Mesothelial cell of epicardium (in vitro differentiated cells): ENCODE data around the gene ZBED4. TPM values are rescaled to one million over a fixed set of nuclear protein-coding genes. Genes with fewer than 3 reads are reported as not detected.
A peak's percentile ranks its signal among the peaks of the same experiment; 100 is the strongest.

ENCODE experiments used
- DNase-seq, 2 experiments: peaks; one replicate each; pipeline ENCODE4 v3.0.0; 2021; ENCODE audit warnings: low spot score in 2 of 2; ENCODE audit not compliant: unreplicated experiment in 2 of 2
- H3K27ac Mint-ChIP-seq: 2 replicates; pipeline ENCODE4 v1.8.0; 2021; ENCODE audit warnings: mixed read lengths
- H3K27me3 Mint-ChIP-seq: 2 replicates; pipeline ENCODE4 v1.8.0; 2021; ENCODE audit warnings: low read depth, mixed read lengths
- H3K36me3 Mint-ChIP-seq: 2 replicates; pipeline ENCODE4 v1.8.0; 2021; ENCODE audit warnings: mixed read lengths
- H3K4me1 Mint-ChIP-seq: 2 replicates; pipeline ENCODE4 v1.8.0; 2021; ENCODE audit warnings: mixed read lengths
- H3K4me3 Mint-ChIP-seq: 2 replicates; pipeline ENCODE4 v1.8.0; 2021; ENCODE audit warnings: mild to moderate bottlenecking, moderate library complexity, mixed read lengths
- H3K9me3 Mint-ChIP-seq: 2 replicates; pipeline ENCODE4 v1.8.0; 2021; ENCODE audit warnings: mixed read lengths
- total RNA-seq: library from RNA; stranded (reverse); gene quantifications from 3 replicates; pipeline ENCODE4 v1.2.1, GENCODE V29; 2021
- TF ChIP-seq, protein P1 (sequence below): fragments of 200-600 bp; sonication (generic); IDR thresholded peaks from one replicate; pipeline ENCODE4 v1.5.0; 2021; ENCODE audit warnings: antibody characterized with exemption; ENCODE audit not compliant: unreplicated experiment

The ZBED4 gene, protein sequence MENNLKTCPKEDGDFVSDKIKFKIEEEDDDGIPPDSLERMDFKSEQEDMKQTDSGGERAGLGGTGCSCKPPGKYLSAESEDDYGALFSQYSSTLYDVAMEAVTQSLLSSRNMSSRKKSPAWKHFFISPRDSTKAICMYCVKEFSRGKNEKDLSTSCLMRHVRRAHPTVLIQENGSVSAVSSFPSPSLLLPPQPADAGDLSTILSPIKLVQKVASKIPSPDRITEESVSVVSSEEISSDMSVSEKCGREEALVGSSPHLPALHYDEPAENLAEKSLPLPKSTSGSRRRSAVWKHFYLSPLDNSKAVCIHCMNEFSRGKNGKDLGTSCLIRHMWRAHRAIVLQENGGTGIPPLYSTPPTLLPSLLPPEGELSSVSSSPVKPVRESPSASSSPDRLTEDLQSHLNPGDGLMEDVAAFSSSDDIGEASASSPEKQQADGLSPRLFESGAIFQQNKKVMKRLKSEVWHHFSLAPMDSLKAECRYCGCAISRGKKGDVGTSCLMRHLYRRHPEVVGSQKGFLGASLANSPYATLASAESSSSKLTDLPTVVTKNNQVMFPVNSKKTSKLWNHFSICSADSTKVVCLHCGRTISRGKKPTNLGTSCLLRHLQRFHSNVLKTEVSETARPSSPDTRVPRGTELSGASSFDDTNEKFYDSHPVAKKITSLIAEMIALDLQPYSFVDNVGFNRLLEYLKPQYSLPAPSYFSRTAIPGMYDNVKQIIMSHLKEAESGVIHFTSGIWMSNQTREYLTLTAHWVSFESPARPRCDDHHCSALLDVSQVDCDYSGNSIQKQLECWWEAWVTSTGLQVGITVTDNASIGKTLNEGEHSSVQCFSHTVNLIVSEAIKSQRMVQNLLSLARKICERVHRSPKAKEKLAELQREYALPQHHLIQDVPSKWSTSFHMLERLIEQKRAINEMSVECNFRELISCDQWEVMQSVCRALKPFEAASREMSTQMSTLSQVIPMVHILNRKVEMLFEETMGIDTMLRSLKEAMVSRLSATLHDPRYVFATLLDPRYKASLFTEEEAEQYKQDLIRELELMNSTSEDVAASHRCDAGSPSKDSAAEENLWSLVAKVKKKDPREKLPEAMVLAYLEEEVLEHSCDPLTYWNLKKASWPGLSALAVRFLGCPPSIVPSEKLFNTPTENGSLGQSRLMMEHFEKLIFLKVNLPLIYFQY
- 32.3 to 33.3 TPM (median 32.6 TPM) in 3 replicates for total RNA-seq

DNA sequence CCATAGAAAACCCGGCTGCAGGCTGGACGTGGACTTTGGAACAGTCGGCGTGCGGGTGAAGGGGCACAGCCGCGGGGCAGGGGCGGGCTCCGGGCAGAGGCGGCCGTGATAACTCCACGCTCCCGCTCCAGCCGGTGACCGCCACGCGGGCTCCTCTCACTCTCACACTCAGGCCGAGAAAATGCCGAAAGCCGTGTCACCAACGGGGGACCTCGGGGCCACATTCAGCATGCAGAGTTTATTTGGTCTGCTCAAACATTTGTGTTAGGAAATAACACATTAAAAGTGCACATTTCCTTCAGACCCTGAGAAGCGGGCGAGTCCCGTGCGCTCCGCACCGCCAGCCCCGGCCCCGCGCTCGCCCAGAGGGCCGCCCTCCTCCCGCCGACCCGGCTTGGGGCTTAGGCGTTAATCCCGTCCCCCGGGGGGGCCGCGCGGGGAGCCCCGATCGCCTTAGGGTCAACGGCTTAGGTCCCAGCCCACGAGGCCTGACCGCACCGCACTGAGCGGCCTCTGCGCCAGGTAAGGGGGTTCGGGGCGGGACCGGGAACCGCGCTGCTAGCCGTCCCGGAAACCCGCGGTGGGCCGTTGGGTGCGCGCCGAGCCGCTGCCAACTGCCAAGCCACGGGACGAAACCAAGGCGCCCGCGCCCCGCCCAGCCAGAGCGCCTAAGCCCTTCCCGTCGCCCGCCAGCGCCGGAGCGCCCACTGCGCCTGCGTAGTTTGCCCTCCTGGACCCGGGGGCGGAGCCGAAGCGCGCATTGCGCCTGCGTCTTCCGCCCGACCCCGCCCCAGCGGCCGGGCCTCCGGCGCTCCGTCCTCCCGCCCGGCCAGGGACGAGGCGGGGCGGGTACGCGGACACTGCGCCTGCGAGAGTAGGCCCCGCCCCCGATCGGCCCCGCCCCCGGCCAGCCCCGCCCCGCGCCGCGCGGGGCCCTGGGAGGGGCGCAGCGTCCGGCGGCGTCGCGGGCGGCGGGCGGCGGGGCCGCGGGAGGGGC is at the start of gene ZBED4:
ZBED4 (plus strand) TSS at position 947 of the 997 bp plus-strand sequence. CDS start 29,819 bp downstream, outside the sequence.
- Mint-ChIP-seq H3K27ac (peak within 1 kb of the TSS; percentile 96), H3K36me3 (no peaks in the 10 kb centered on the region), H3K9me3 (no peaks in the 10 kb centered on the region), H3K4me1 (peaks cover 19% of the 10 kb centered on the region), H3K4me3 (peak within 1 kb of the TSS; percentile 95), H3K27me3 (peaks cover 40% of the 10 kb centered on the region)
- peak; percentile 98 to 99 for DNase-seq
- TF ChIP-seq, protein P1, sequence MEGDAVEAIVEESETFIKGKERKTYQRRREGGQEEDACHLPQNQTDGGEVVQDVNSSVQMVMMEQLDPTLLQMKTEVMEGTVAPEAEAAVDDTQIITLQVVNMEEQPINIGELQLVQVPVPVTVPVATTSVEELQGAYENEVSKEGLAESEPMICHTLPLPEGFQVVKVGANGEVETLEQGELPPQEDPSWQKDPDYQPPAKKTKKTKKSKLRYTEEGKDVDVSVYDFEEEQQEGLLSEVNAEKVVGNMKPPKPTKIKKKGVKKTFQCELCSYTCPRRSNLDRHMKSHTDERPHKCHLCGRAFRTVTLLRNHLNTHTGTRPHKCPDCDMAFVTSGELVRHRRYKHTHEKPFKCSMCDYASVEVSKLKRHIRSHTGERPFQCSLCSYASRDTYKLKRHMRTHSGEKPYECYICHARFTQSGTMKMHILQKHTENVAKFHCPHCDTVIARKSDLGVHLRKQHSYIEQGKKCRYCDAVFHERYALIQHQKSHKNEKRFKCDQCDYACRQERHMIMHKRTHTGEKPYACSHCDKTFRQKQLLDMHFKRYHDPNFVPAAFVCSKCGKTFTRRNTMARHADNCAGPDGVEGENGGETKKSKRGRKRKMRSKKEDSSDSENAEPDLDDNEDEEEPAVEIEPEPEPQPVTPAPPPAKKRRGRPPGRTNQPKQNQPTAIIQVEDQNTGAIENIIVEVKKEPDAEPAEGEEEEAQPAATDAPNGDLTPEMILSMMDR: no peak

DNA sequence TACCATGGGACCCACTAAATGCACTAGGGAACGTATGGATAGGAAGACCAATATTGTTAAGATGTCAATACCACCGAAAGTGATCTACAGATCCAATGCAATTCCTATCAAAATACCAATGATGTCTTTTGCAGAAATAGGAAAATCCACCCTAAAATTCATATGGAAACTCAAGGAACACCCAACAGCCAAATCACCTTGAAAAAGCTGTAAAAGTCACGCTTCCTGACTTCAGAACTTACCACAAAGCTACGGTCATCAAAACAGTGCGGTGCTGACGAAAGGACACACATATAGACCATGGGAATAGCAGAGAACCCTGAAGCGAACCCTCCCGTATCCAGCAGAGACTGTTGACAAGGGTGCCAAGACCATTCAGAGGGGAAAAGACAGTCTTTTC is 46.5 kb upstream of the ZBED4 start:
- TF ChIP-seq, protein P1: no peak
- Mint-ChIP-seq H3K36me3 (peaks cover 40% of the 10 kb centered on the region), H3K27me3 (no peaks in the 10 kb centered on the region), H3K4me1 (peaks cover 19% of the 10 kb centered on the region), H3K9me3 (peaks cover 7% of the 10 kb centered on the region), H3K4me3 (no peak overlapping the region), H3K27ac (no peak overlapping the region)
- no peak for DNase-seq

DNA sequence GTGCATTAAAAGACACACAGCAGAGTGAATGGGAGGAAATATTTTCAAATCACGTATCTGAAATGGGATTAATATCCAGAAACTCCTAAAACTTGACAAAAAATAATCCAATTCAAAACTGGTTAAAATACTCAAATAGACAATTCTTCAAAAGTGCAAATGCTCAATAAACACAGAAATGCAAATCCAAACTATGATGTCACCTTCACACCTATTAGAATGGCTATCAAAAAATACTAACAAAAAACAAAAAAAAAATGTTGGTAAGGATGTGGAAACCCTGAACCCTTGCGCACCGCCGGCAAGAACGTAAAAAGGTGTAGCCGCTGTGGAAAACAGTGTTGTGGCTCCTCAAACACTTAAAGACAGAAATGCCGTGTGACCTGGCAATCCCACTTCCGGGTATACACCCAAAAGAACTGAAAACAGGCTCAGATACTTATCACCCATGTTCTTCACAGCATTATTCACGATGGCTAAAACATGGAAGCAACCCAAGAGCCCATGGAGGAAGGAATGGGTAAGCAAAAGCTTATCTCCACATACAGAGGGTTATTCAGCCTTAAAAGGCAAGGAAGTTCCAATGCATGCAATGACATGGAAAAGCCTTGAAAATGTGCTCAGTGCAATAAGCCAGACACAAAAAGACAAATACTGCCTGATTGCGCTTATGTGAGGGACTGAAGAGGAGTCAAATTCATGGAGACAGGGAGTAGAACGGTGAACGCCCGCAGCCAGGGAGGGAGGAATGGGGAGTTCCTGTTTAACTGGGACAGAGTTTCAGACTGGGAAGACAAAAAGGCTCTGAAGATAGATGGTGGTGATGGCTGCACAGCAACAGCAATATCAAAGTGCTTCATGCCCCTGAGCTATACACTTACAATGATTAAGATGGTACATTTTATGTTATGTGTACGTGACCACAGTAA is 45.6 kb upstream of the ZBED4 start:
- H3K27ac Mint-ChIP-seq: peak overlapping the region; percentile 74
- H3K27me3 Mint-ChIP-seq: no peaks in the 10 kb centered on the region
- peaks cover 7% of the 10 kb centered on the region for H3K9me3 Mint-ChIP-seq
- peaks cover 19% of the 10 kb centered on the region for H3K4me1 Mint-ChIP-seq
- peaks cover 34% of the 10 kb centered on the region for H3K36me3 Mint-ChIP-seq
- no peak overlapping the region for H3K4me3 Mint-ChIP-seq
- TF ChIP-seq, protein P1: no peak
- no peak for DNase-seq

DNA sequence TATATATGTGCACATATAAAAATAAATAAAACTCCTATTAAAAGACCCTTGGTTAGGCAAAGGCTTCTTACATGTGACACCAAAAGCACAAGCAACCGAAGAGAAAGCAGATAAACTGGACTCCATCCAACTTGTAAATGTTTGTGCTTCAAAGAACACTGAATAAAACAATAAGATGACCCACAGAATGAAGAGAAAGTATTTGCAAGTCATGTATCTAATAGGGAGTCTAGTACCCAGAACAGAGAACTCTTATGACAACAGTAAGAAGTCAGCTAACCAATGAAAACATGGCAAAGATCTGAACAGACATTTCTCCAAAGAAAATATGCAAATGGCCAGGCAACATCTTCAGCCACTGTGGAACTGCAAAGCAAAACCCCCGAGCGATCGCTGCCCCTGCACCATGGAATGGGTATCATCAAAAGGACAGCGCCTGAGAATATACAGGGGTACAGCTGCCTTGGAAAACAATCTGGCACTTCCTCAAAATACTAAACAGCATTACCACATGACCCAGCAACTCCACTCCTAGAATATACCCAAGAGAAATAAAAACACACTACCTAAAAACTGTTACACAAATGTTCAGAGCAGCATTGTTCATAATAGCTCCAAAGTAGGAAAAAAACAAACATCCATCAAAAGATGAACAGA is 43.2 kb upstream of the ZBED4 start:
- DNase-seq: no peak
- peaks cover 7% of the 10 kb centered on the region for H3K9me3 Mint-ChIP-seq
- no peak overlapping the region for H3K4me3 Mint-ChIP-seq
- no peaks in the 10 kb centered on the region for H3K27me3 Mint-ChIP-seq
- H3K36me3 Mint-ChIP-seq: peaks cover 34% of the 10 kb centered on the region
- peaks cover 19% of the 10 kb centered on the region for H3K4me1 Mint-ChIP-seq
- TF ChIP-seq, protein P1: no peak
- peak overlapping the region; percentile 36 for H3K27ac Mint-ChIP-seq
